HCT116 (cell line): ENCODE results near the gene EMC10.

Source experiments
- CTCF ChIP-seq, 3 experiments: fragments of 200-600 bp in 1 of 3; sonication (generic) in 1 of 3; IDR thresholded peaks in 2 of 3; conservative IDR thresholded peaks in 1 of 3; 2 replicates each; pipeline ENCODE4 v1.5.1; 2012 to 2017; ENCODE audit warnings: low read depth in 2 of 3, low read length in 2 of 3, antibody characterized with exemption in 1 of 3, borderline replicate concordance in 1 of 3, control low read depth in 1 of 3, mild to moderate bottlenecking in 1 of 3, mixed read lengths in 1 of 3, mixed run types in 1 of 3, moderate library complexity in 1 of 3; ENCODE audit not compliant: insufficient read depth in 1 of 3
- MAX ChIP-seq: IDR thresholded peaks from 2 replicates; pipeline ENCODE4 v1.6.1; 2012
- POLR2AphosphoS5 ChIP-seq: IDR thresholded peaks from 2 replicates; pipeline ENCODE4 v1.6.1; 2011; ENCODE audit warnings: mild to moderate bottlenecking, low read depth, low read length, moderate library complexity
- REST ChIP-seq: IDR thresholded peaks from 2 replicates; pipeline ENCODE4 v1.6.1; 2012; ENCODE audit warnings: low read depth
- SP1 ChIP-seq: IDR thresholded peaks from 2 replicates; pipeline ENCODE4 v1.6.1; 2012; ENCODE audit warnings: low read depth
- YY1 ChIP-seq: IDR thresholded peaks from 2 replicates; pipeline ENCODE4 v1.6.1; 2011; ENCODE audit warnings: low read length, low read depth, moderate library complexity, mild to moderate bottlenecking; ENCODE audit not compliant: insufficient replicate concordance; ENCODE audit errors: extremely low read depth

- no peak for TF ChIP-seq YY1
- no peak for TF ChIP-seq CTCF (IDR thresholded peaks at IDR 0.05 in 2 of 3, conservative IDR thresholded peaks at IDR 0.05 in 1 of 3; ENCODE audit: borderline replicate concordance in 1 of 3, insufficient read depth in 1 of 3, low read depth in 2 of 3, low read length in 2 of 3)
- TF ChIP-seq SP1, result no peak
- TF ChIP-seq MAX, result no peak
- no peak for TF ChIP-seq REST
- no peak for TF ChIP-seq POLR2AphosphoS5
These were observed 1.2 kb upstream of the EMC10 start for GRCh38 chr19:50475101-50475568.
